Right renal pelvis (tissue), 4 donors: Measurements from ENCODE around the gene TMEM121. TPM values are rescaled to one million over a fixed set of nuclear protein-coding genes. Genes with fewer than 3 reads are reported as not detected.
"Not testable (repeated sequence)": the region's sequence is repeated elsewhere in the genome, so short reads cannot be mapped to it uniquely, and the experiment has no call there.

Experiments used
- DNase-seq, 4 donors: peaks; one replicate each; pipeline ENCODE4 v3.0.0-alpha.2; 2013; ENCODE audit warnings: low read depth in 4 of 4, low spot score in 3 of 4, missing footprints in 1 of 4
- polyA plus RNA-seq, 4 donors: library from polyadenylated mRNA; unstranded; fragments of 120-200 nt; gene quantifications; one replicate each; pipeline ENCODE4 v1.2.1, GENCODE V29; 2013; ENCODE audit not compliant: insufficient read length in 4 of 4

Gene TMEM121
- polyA plus RNA-seq, 4 donors = 2.1 to 7.4 (median 2.6) TPM

DNA sequence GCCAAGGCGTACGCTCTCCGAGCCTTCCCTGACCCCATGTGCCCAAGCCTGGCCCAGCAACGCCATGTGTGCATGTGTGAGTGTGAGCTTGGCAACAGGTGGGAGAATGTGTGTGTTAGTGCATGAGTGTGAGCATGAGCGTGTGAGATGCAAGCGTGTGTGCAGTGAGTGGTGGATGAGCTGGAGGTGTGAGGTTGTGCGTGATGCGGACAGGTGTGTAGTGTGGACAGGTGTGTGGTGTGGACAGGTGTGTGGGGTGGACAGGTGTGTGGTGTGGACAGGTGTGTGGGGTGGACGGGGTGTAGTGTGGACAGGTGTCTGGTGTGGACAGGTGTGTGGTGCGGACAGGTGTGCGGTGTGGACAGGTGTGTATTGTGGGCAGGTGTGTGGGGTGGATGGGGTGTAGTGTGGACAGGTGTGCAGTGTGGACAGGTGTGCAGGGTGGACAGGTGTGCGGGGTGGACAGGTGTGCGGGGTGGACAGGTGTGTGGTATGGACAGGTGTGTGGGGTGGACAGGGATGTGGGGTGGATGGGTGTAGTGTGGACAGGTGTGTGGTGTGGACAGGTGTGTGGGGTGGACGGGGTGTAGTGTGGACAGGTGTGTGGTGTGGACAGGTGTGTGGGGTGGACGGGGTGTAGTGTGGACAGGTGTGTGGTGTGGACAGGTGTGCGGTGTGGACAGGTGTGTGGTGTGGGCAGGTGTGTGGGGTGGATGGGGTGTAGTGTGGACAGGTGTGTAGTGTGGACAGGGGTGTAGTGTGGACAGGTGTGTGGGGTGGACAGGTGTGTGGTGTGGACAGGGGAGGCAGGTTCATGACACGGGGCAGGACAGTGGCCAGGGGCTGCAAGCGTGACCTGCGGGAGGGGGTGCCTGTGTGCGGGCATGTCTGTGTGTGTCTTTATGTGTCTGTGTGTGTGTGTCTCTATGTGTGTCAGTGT lies 41.1 kb downstream of the TMEM121 start:
- not testable (repeated sequence) for DNase-seq

DNA sequence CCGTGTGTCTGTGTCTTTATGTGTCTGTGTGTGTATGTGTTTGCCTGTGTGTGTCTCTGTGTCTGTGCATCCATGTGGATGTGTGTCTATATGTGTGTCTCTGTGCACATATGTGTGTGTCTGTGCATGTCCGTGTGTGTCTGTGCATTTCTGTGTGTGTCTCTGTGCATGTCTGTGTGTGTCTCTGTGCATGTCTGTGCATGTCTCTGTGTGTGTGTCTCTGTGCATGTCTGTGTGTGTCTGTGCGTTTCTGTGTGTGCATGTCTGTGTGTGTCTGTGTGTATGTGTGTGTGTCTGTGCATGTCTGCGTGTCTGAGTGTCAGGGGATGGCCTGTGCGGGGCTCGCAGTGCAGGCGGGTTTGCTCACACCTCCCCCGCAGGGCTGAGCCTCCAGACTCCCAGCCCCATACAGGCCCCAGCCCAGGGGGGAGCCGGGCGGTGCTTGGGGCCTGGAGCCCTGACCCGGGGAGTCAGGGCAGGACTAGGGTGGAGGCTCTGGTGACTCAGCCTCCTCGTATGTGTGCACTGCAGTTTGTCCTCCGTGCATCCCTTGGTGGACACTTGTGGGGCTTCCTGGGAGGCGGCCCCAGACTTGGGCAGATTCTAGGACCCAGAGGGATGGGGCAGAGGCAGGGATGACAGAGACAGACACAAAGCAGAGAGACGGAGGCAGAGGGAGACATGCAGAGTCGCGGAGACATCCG lies 41.9 kb downstream of the TMEM121 start:
- not testable (repeated sequence) for DNase-seq

DNA sequence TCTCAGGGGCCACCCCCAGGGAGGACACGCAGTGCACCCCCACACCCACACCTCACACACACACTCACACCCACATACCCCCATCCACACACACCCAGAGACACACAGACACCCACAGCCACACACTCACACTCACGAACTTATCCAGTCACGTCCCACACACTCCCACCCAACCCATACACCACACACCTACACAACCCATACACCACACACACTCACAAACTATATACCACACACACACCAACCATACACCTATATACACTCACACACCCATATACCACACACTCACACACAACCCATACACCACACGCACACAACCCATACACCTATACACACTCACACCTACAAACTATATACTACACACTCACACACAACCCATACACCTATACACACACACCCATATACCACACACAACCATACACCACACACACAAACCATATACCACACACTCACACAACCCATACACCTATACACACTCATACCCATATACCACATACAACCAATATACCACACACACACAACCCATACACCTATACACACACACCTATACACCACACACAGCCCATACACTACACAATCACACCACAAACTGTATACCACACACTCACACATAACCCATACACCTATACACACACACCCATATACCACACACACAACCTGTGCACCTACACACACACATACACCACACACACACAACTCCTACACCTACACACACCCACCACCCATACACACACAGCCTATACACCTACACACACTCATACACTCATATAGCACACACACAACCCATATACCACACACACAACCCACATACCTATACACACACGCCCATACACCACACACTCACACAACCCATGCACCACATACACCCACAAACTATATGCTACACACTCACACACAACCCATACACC lies 42.7 kb downstream of the TMEM121 start:
- DNase-seq = no peak

DNA sequence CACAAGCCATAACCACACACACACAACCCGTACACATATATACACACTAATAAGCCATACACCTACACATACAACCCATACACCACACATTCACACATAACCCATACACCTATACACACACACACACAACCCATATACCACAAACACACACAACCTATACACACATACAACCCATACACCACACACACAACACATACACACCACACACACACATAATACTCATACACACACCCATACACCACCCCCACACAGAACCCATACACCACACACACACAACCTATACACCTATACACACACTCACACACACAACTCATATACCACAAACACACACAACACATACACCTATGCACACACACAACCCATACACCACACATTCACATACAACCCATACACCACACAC lies 44.1 kb downstream of the TMEM121 start:
- no peak for DNase-seq

DNA sequence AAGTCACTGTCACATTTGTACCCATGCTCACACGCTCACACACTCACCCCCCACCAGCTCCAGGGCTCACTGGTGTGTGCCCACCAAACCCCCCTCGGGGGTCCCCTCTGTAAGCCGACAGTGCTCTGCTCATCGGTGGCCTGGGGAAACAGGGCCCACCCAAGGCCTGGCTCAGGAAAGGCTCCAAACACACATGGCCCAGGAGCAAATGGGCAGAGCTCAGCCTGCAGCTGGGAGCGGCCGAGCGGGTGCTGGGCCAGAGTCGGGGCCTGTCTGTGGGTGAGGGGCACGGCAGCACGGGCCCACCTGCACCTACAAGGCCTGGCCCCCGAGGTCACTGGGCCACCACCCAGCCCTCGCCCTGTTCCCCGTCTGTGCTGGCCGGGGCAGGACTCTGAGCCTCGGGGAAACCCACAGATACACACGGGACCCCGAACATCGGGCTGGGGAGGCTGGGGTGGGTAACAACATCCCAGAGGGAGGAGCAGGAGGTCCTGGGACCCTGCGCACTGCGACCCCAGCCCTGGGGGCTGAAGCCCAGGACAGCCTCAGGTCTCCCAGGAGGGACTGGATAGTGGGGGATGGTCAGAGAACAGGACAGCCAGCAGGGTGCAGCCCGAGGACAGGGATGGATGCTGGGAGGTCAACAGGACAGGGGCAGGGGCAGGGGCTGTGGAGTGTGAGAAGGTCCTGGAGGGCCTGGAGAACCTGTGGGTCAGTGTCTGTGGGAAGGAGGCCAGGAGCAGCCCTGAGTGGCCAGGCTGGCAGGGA lies 45.0 kb downstream of the TMEM121 start:
- not testable (repeated sequence) for DNase-seq

- not testable (repeated sequence) for DNase-seq
These were observed 45.7 kb downstream of the TMEM121 start for GRCh38 chr14:105572063-105572462.

DNA sequence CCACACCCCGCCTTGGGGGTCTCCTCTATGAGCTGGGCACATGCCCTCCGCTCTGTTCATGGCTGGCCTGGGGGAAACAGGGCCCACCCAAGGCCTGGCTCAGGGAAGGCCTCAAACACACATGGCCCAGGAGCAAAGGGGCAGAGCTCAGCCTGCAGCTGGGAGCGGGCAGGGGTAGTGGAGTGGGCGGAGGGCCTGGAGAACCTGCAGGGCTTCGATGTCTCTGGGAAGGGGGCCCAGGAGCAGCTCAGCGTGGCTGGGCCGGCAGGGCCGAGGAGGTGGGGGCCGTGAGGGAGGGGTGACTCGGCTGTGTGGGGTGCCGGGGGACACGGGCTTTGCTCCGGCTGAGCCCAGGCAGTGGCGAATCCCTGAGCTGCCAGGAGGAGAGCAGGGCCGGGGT lies 47.5 kb downstream of the TMEM121 start:
- not testable (repeated sequence) for DNase-seq

DNA sequence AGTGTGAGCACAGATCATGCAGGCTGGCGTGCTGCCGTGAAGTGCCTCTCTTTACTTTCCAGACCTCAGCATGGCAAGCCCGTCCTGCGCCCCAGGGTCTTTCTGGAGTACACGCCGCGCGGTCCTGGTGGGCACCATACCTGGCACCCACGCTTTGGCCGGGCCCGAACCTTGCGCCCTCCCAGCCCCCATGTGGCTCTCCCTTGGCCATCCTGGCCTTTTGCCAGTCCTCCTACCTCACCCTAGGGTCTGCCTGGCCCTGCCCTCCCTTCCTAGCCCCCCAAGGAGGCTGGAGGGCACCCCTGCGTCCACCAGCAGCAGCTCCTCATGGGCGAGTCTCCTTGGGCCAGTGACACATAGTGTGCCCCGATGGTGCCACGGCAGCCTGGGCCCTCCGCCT lies 48.0 kb downstream of the TMEM121 start:
- not testable (repeated sequence) for DNase-seq

DNA sequence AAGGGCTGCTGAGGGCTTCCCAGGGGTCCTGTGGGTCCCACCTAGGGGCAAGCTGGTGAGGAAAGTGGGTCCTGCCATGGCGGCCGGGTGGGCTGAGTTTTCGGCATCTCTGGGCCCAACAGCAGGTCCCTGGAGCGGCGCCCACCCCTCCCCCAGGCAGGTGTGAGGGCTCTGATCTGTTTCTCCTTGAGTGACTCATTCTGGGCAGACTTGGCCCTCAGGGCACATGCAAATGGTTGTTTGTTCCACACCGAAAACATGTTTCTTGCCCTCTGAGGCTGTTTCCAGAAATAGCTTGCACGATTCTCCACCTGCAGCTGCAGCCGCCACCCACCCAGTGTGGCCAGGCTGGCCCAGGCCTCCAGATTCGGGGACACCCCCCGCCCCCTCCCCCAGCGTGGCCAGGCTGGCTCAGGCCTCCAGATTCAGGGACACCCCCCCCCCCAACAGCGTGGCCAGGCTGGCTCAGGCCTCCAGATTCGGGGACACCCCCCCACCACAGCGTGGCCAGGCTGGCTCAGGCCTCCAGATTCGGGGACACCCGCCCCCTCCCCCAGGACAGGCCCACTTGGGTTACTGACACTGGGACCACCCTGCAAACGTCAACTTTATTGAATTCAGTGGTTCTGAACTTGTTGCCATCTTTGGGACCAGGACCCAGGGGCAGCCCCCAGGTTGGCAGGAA lies 48.8 kb downstream of the TMEM121 start:
- DNase-seq = not testable (repeated sequence)

GRCh38 chr14:105576525-105577088 lies 50.2 kb downstream of the TMEM121 start:
- DNase-seq = no peak

- no peak for DNase-seq
These were observed 51.0 kb downstream of the TMEM121 start for GRCh38 chr14:105577314-105577861.

- no peak for DNase-seq
These were observed 51.7 kb downstream of the TMEM121 start for GRCh38 chr14:105578070-105578469.

DNA sequence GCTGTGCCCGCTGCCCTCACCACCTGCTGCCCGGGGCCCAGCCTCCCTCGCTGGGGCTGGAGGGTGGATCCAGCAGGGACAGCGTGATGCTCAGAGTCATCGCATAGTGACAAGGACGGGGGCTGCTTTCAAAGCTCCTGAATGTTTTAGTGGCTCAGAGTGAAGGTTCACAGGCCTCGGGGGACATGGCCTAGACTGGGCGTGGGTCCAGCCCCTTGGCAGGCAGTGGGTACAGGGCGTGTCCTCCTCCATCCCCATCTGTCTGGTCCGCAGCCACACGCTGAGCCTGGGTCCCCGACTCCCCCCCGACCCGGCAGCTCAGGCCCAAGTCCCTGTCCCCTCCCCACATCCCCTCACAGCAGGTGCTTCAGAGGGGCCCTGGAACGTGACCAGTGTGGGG lies 52.8 kb downstream of the TMEM121 start:
- DNase-seq = not testable (repeated sequence)

Other genes with a start within 250 kb of the TMEM121 start
- 10 to 100 TPM; 27.1 to 34.1 (median 28.7) TPM for gene BRF1, start 225.6 kb upstream of the TMEM121 start, polyA plus RNA-seq
- 10 to 100 TPM; 59.3 to 72.4 (median 62.6) TPM for gene PACS2, start 211.8 kb upstream of the TMEM121 start, polyA plus RNA-seq
- gene TEX22, start 128.0 kb upstream of the TMEM121 start, polyA plus RNA-seq = 1 to 10 TPM; 1.0 to 2.4 (median 1.9) TPM
- gene MTA1, start 106.8 kb upstream of the TMEM121 start, polyA plus RNA-seq = 100 to 1,000 TPM in 3 of 4 donors, 10 to 100 TPM in 1; 96.2 to 125 (median 106) TPM
- gene CRIP2, start 51.8 kb upstream of the TMEM121 start, polyA plus RNA-seq = 100 to 1,000 TPM; 121 to 196 (median 128) TPM
- gene CRIP1, start 39.7 kb upstream of the TMEM121 start, polyA plus RNA-seq = 10 to 100 TPM; 27.1 to 44.2 (median 36.0) TPM
- gene TEDC1, start 35.3 kb upstream of the TMEM121 start, polyA plus RNA-seq = 10 to 100 TPM in 1 of 4 donors, 1 to 10 TPM in 3; 5.7 to 11.4 (median 7.1) TPM